ENCODE results near the gene ATXN7L2.

Gene ATXN7L2

DNA sequence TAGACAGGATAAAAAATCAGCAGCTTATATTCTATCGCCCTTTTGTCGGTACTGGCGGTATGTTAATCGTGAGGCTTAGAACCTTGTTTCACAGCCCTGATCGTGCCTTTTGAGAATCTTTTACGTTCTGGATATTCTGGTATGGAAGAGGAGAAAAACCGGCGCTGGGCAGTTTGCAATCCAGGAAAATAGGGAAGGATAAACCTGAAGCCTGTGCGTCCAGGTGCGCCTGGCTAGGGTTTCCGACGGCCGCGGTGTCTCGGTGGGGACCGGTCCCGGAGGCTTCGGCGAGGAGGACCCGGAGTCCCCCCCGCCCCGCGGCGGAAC is 17.6 kb upstream of the ATXN7L2 start (continued):
- TF ChIP-seq, protein P1, sequence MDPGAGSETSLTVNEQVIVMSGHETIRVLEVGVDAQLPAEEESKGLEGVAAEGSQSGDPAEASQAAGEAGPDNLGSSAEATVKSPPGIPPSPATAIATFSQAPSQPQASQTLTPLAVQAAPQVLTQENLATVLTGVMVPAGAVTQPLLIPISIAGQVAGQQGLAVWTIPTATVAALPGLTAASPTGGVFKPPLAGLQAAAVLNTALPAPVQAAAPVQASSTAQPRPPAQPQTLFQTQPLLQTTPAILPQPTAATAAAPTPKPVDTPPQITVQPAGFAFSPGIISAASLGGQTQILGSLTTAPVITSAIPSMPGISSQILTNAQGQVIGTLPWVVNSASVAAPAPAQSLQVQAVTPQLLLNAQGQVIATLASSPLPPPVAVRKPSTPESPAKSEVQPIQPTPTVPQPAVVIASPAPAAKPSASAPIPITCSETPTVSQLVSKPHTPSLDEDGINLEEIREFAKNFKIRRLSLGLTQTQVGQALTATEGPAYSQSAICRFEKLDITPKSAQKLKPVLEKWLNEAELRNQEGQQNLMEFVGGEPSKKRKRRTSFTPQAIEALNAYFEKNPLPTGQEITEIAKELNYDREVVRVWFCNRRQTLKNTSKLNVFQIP (CRISPR knock-in tag; IDR thresholded peaks at IDR 0.05; ENCODE audit: borderline replicate concordance, low read depth), result no peak

DNA sequence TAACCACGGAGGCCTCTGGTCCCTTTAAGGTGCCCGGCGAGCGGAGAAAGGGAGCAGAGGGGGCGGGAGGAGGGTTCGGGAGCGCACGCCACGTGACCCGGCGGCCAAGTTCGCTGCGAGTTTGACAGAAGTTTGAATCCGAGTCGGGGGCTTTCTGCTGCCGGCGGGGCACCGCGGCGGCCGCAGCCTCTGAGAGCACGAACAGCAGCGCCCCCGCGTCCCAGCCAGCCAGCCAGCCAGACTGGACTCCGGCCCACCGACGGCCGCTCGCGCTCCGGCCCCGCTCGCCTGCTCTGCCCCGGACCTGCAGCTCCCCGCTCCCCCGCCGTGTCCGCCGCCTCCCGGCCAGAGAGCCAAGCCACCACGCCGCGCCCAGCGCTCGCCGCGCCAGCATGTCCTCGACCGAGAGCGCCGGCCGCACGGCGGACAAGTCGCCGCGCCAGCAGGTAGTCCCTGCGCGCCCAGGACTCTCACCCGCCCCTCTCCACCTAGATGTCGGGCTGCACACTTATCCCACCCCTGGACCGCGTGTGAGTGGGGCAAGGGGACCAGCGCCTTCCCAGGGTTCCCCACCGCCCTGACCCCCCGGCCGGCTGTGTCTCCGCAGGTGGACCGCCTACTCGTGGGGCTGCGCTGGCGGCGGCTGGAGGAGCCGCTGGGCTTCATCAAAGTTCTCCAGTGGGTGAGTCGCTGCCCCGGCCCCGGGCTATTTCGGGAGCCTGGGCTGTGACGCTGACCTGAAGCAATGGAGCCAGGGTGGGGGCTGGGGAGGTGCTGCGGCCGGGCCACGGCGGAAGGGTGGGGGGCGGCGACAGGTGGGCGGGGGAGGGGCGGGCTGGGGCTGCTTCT is 17.0 kb upstream of the ATXN7L2 start, which contains the start of gene SYPL2:
SYPL2 (plus strand) TSS at position 95 of the 849 bp plus-strand sequence; CDS start at position 393, 298 bp downstream.
- TF ChIP-seq ZFP30 (CRISPR knock-in tag; IDR thresholded peaks at IDR 0.05), result no peak
- TF ChIP-seq PPARA (CRISPR knock-in tag; IDR thresholded peaks at IDR 0.05; ENCODE audit: borderline replicate concordance), result no peak
- TF ChIP-seq ZNF70 (CRISPR knock-in tag; IDR thresholded peaks at IDR 0.05), result no peak
- TF ChIP-seq BACH2 (CRISPR knock-in tag; IDR thresholded peaks at IDR 0.05; ENCODE audit: borderline replicate concordance), result no peak
- no peak for TF ChIP-seq ZC3H10 (CRISPR knock-in tag; IDR thresholded peaks at IDR 0.05)
- TF ChIP-seq, protein P2, sequence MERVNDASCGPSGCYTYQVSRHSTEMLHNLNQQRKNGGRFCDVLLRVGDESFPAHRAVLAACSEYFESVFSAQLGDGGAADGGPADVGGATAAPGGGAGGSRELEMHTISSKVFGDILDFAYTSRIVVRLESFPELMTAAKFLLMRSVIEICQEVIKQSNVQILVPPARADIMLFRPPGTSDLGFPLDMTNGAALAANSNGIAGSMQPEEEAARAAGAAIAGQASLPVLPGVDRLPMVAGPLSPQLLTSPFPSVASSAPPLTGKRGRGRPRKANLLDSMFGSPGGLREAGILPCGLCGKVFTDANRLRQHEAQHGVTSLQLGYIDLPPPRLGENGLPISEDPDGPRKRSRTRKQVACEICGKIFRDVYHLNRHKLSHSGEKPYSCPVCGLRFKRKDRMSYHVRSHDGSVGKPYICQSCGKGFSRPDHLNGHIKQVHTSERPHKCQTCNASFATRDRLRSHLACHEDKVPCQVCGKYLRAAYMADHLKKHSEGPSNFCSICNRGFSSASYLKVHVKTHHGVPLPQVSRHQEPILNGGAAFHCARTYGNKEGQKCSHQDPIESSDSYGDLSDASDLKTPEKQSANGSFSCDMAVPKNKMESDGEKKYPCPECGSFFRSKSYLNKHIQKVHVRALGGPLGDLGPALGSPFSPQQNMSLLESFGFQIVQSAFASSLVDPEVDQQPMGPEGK (CRISPR knock-in tag; IDR thresholded peaks at IDR 0.05; ENCODE audit: borderline replicate concordance), result no peak
- ATAC-seq, result peak; percentile 64

DNA sequence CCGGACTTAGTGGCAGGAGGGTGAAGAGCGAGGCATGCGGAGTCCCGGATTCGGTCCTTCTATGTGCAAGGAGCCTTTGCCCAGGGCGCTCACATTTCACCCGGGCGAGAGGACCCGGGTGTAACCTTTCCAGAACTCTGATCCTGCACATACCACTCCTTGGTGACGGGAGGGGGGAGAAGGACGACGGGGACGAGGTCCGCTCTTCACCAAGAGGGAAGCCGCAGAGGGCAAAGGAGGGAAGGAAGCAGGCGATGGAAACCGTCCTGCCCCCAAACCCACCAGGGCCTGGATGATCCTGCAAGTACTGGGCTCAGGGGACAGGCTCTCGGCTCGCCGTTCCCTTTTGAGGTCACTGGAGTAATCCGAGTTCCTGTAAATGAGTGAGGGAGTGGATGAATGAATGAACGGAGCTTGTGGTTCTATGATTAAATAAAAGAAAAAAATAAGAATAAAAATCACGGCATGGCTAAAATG is 16.4 kb upstream of the ATXN7L2 start:
- no peak for TF ChIP-seq ZFP30 (CRISPR knock-in tag; IDR thresholded peaks at IDR 0.05)
- TF ChIP-seq ZNF8 (CRISPR knock-in tag; IDR thresholded peaks at IDR 0.05), result no peak
- TF ChIP-seq, protein P3, sequence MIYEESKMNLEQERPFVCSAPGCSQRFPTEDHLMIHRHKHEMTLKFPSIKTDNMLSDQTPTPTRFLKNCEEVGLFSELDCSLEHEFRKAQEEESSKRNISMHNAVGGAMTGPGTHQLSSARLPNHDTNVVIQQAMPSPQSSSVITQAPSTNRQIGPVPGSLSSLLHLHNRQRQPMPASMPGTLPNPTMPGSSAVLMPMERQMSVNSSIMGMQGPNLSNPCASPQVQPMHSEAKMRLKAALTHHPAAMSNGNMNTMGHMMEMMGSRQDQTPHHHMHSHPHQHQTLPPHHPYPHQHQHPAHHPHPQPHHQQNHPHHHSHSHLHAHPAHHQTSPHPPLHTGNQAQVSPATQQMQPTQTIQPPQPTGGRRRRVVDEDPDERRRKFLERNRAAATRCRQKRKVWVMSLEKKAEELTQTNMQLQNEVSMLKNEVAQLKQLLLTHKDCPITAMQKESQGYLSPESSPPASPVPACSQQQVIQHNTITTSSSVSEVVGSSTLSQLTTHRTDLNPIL (CRISPR knock-in tag; IDR thresholded peaks at IDR 0.05; ENCODE audit: low read depth), result no peak
- TF ChIP-seq OSR1 (CRISPR knock-in tag; IDR thresholded peaks at IDR 0.05), result no peak
- no peak for TF ChIP-seq BACH2 (CRISPR knock-in tag; IDR thresholded peaks at IDR 0.05; ENCODE audit: borderline replicate concordance)
- ATAC-seq, result no peak

DNA sequence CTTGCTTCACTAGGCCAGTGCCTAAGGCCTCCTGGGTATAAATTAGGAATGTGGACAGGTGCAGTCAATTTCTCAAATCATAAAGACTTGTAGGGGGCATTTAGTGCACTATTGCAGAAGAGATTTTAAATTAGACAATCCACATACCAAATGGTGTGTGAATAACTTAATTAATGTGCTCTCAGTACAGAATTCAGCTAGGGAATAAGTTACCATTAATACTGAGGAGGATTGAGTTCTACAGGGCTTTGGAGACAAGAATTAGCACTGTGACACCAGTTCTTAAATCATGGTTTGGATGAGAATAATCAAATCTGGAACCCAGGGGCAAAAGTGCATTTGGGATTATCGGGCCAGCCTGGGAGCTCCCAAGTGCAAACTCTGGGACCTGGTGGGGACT is 15.6 kb upstream of the ATXN7L2 start:
- no peak for ATAC-seq
- no peak for TF ChIP-seq ZFP3 (CRISPR knock-in tag; IDR thresholded peaks at IDR 0.05)

DNA sequence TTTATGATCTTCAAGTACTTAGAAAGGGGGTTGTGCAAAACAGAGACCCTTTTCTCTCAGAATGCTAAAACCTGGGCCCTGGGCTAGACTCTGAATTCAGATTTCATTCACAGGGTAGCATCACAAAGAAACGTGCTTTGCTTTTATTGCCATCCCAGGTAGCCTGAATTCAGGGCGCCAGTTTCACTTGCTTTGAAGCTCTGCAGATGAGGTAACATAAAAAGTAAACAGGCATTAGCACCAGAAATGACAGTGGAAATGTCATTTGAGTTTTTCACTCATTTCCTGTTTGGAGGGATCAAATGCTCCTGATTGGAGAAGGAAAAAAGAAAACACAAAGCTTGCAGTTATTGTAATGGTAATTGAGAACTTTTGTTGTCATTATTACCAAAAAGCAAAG is 14.8 kb upstream of the ATXN7L2 start:
- no peak for ATAC-seq
- TF ChIP-seq, protein P4, sequence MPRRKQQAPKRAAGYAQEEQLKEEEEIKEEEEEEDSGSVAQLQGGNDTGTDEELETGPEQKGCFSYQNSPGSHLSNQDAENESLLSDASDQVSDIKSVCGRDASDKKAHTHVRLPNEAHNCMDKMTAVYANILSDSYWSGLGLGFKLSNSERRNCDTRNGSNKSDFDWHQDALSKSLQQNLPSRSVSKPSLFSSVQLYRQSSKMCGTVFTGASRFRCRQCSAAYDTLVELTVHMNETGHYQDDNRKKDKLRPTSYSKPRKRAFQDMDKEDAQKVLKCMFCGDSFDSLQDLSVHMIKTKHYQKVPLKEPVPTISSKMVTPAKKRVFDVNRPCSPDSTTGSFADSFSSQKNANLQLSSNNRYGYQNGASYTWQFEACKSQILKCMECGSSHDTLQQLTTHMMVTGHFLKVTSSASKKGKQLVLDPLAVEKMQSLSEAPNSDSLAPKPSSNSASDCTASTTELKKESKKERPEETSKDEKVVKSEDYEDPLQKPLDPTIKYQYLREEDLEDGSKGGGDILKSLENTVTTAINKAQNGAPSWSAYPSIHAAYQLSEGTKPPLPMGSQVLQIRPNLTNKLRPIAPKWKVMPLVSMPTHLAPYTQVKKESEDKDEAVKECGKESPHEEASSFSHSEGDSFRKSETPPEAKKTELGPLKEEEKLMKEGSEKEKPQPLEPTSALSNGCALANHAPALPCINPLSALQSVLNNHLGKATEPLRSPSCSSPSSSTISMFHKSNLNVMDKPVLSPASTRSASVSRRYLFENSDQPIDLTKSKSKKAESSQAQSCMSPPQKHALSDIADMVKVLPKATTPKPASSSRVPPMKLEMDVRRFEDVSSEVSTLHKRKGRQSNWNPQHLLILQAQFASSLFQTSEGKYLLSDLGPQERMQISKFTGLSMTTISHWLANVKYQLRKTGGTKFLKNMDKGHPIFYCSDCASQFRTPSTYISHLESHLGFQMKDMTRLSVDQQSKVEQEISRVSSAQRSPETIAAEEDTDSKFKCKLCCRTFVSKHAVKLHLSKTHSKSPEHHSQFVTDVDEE (CRISPR knock-in tag; IDR thresholded peaks at IDR 0.05), result no peak
- TF ChIP-seq TOX (CRISPR knock-in tag; IDR thresholded peaks at IDR 0.05; ENCODE audit: borderline replicate concordance), result no peak
- no peak for TF ChIP-seq GLIS3 (CRISPR knock-in tag; IDR thresholded peaks at IDR 0.05)
- TF ChIP-seq SNAI2 (CRISPR knock-in tag; IDR thresholded peaks at IDR 0.05), result no peak
- TF ChIP-seq ARNTL (CRISPR knock-in tag; IDR thresholded peaks at IDR 0.05; ENCODE audit: borderline replicate concordance, low read depth), result no peak
- no peak for TF ChIP-seq TCF4 (CRISPR knock-in tag; IDR thresholded peaks at IDR 0.05; ENCODE audit: borderline replicate concordance)
- no peak for TF ChIP-seq OSR1 (CRISPR knock-in tag; IDR thresholded peaks at IDR 0.05)
- no peak for TF ChIP-seq ZC3H10 (CRISPR knock-in tag; IDR thresholded peaks at IDR 0.05)
- no peak for TF ChIP-seq ZFP3 (CRISPR knock-in tag; IDR thresholded peaks at IDR 0.05)
- TF ChIP-seq PPARA (CRISPR knock-in tag; IDR thresholded peaks at IDR 0.05; ENCODE audit: borderline replicate concordance), result no peak
- TF ChIP-seq RARB (CRISPR knock-in tag; IDR thresholded peaks at IDR 0.05), result no peak
- no peak for TF ChIP-seq ISL1 (CRISPR knock-in tag; IDR thresholded peaks at IDR 0.05)
- no peak for TF ChIP-seq ESRRG (CRISPR knock-in tag; IDR thresholded peaks at IDR 0.05)
- TF ChIP-seq, protein P1 (CRISPR knock-in tag; IDR thresholded peaks at IDR 0.05; ENCODE audit: borderline replicate concordance, low read depth), result no peak
- TF ChIP-seq, protein P3 (CRISPR knock-in tag; IDR thresholded peaks at IDR 0.05; ENCODE audit: low read depth), result no peak

All from SK-N-SH treated with all-trans-retinoic acid at 6 μM for 48 hours (cell line).